KOPT-K1 (cell line): ENCODE results near the gene PRAMEF17.
"Not testable (repeated sequence)": the region's sequence is repeated elsewhere in the genome, so short reads cannot be mapped to it uniquely, and the experiment has no call there.

ENCODE experiments used
- H3K27ac ChIP-seq: fragments of 200-600 bp; sonication (generic); 2 replicates; pipeline ENCODE4 v1.5.1; 2016; ENCODE audit warnings: antibody characterized with exemption, mild to moderate bottlenecking, low read depth, low read length; ENCODE audit not compliant: poor library complexity, severe bottlenecking
- H3K36me3 ChIP-seq: fragments of 200-600 bp; sonication (generic); 2 replicates; pipeline ENCODE4 v1.5.1; 2017; ENCODE audit warnings: antibody characterized with exemption, mild to moderate bottlenecking, low read length, moderate library complexity; ENCODE audit not compliant: insufficient read depth
- H3K9me3 ChIP-seq: fragments of 200-600 bp; sonication (generic); 2 replicates; pipeline ENCODE4 v1.5.1; 2017; ENCODE audit warnings: antibody characterized with exemption, low read length, mild to moderate bottlenecking; ENCODE audit not compliant: insufficient read depth, poor library complexity, severe bottlenecking

PRAMEF17 gene

GRCh38 chr1:13389332-13389731 is at the start of gene PRAMEF17:
Gene PRAMEF17, plus strand, starts transcription at chr1:13389632. Its CDS starts 26 bp downstream, at chr1:13389658.
- not testable (repeated sequence) for H3K27ac ChIP-seq, H3K9me3 ChIP-seq, H3K36me3 ChIP-seq

GRCh38 chr1:13342496-13342895 is 46.9 kb upstream of the PRAMEF17 start:
- not testable (repeated sequence) for H3K27ac ChIP-seq, H3K36me3 ChIP-seq, H3K9me3 ChIP-seq

GRCh38 chr1:13347034-13347433 is 42.4 kb upstream of the PRAMEF17 start, which contains the start of gene PRAMEF14:
Gene PRAMEF14, minus strand, starts transcription at chr1:13347134. Its CDS starts 1,820 bp downstream, at chr1:13345314.
- H3K9me3 ChIP-seq, H3K27ac ChIP-seq, H3K36me3 ChIP-seq: not testable (repeated sequence)

GRCh38 chr1:13353476-13353875 is 36.0 kb upstream of the PRAMEF17 start:
- not testable (repeated sequence) for H3K9me3 ChIP-seq, H3K36me3 ChIP-seq, H3K27ac ChIP-seq

GRCh38 chr1:13354475-13354874 is 35.0 kb upstream of the PRAMEF17 start:
- H3K9me3 ChIP-seq, H3K36me3 ChIP-seq, H3K27ac ChIP-seq: not testable (repeated sequence)

GRCh38 chr1:13356774-13357173 is 32.7 kb upstream of the PRAMEF17 start:
- H3K27ac ChIP-seq, H3K9me3 ChIP-seq, H3K36me3 ChIP-seq: not testable (repeated sequence)

- H3K9me3 ChIP-seq, H3K36me3 ChIP-seq, H3K27ac ChIP-seq: not testable (repeated sequence)
These were observed 27.1 kb upstream of the PRAMEF17 start for GRCh38 chr1:13362364-13362763.

GRCh38 chr1:13364928-13365327 is 24.5 kb upstream of the PRAMEF17 start:
- H3K9me3 ChIP-seq, H3K36me3 ChIP-seq, H3K27ac ChIP-seq: not testable (repeated sequence)

- H3K36me3 ChIP-seq, H3K27ac ChIP-seq: not testable (repeated sequence)
These were observed 22.9 kb upstream of the PRAMEF17 start for GRCh38 chr1:13366536-13366935.

GRCh38 chr1:13368544-13368943 is 20.9 kb upstream of the PRAMEF17 start:
- H3K9me3 ChIP-seq, H3K27ac ChIP-seq, H3K36me3 ChIP-seq: not testable (repeated sequence)

More at GRCh38 chr1:13366536-13366935, 22.9 kb upstream of the PRAMEF17 start:
- not testable (repeated sequence) for H3K9me3 ChIP-seq

GRCh38 chr1:13378983-13379382 is 10.4 kb upstream of the PRAMEF17 start:
- not testable (repeated sequence) for H3K27ac ChIP-seq, H3K36me3 ChIP-seq, H3K9me3 ChIP-seq

GRCh38 chr1:13380380-13380779 is 9.1 kb upstream of the PRAMEF17 start:
- H3K9me3 ChIP-seq, H3K27ac ChIP-seq, H3K36me3 ChIP-seq: not testable (repeated sequence)

GRCh38 chr1:13393004-13393403 is 3.6 kb downstream of the PRAMEF17 start:
- H3K27ac ChIP-seq, H3K36me3 ChIP-seq, H3K9me3 ChIP-seq: not testable (repeated sequence)

GRCh38 chr1:13394761-13395160 is 5.3 kb downstream of the PRAMEF17 start:
- not testable (repeated sequence) for H3K27ac ChIP-seq, H3K36me3 ChIP-seq, H3K9me3 ChIP-seq

GRCh38 chr1:13395311-13395710 is 5.9 kb downstream of the PRAMEF17 start:
- not testable (repeated sequence) for H3K9me3 ChIP-seq, H3K27ac ChIP-seq, H3K36me3 ChIP-seq

- peaks cover 6% of the 10 kb centered on the region for H3K9me3 ChIP-seq
These were observed 18.4 kb downstream of the PRAMEF17 start for GRCh38 chr1:13407811-13408210.

GRCh38 chr1:13410150-13410549 is 20.7 kb downstream of the PRAMEF17 start, which contains the start of gene PRAMEF20:
Gene PRAMEF20, plus strand, starts transcription at chr1:13410450. Its CDS starts 5,905 bp downstream, at chr1:13416355.
- H3K27ac ChIP-seq, H3K9me3 ChIP-seq, H3K36me3 ChIP-seq: not testable (repeated sequence)

More at GRCh38 chr1:13407811-13408210, 18.4 kb downstream of the PRAMEF17 start:
- H3K36me3 ChIP-seq, result no peaks in the 10 kb centered on the region
- H3K27ac ChIP-seq, result no peak overlapping the region
